GM12878 (cell line): ENCODE measurements around the gene ZNF878. TPM values are rescaled to one million over a fixed set of nuclear protein-coding genes. Genes with fewer than 3 reads are reported as not detected.
A peak's percentile ranks its signal among the peaks of the same experiment; 100 is the strongest.

Source experiments
- ATF2 ChIP-seq: IDR thresholded peaks from 2 replicates; pipeline ENCODE4 v1.6.1; 2012; ENCODE audit warnings: low read length, inconsistent platforms
- BRCA1 ChIP-seq: IDR thresholded peaks from 2 replicates; pipeline ENCODE4 v1.6.1; 2011; ENCODE audit warnings: low read depth, low read length, improper control_type of control experiment
- CHD1 ChIP-seq: IDR thresholded peaks from 2 replicates; pipeline ENCODE4 v1.6.1; 2012; ENCODE audit warnings: low read depth, low read length, improper control_type of control experiment
- DPF2 ChIP-seq: fragments of 450-650 bp; IDR thresholded peaks from 2 replicates; pipeline ENCODE4 v1.6.1; 2017; ENCODE audit warnings: mild to moderate bottlenecking
- IRF4 ChIP-seq: IDR thresholded peaks from 2 replicates; pipeline ENCODE4 v1.6.1; 2011; ENCODE audit warnings: low read depth, low read length
- KLF5 ChIP-seq: fragments of 450-650 bp; IDR thresholded peaks from 2 replicates; pipeline ENCODE4 v1.6.1; 2014; ENCODE audit warnings: mild to moderate bottlenecking; ENCODE audit not compliant: partially characterized antibody
- MTA2 ChIP-seq: fragments of 450-650 bp; IDR thresholded peaks from 2 replicates; pipeline ENCODE4 v1.6.1; 2016; ENCODE audit warnings: low read depth, mild to moderate bottlenecking, moderate library complexity
- MYB ChIP-seq: fragments of 150-350 bp; IDR thresholded peaks from 2 replicates; pipeline ENCODE4 v1.6.1; 2014; ENCODE audit warnings: mild to moderate bottlenecking, low read depth, low read length, borderline replicate concordance
- NFYB ChIP-seq: IDR thresholded peaks from 2 replicates; pipeline ENCODE4 v1.6.1; 2011; ENCODE audit warnings: low read depth, mild to moderate bottlenecking, low read length, improper control_type of control experiment, moderate library complexity; ENCODE audit not compliant: insufficient read depth
- POLR2A ChIP-seq: IDR thresholded peaks from 2 replicates; pipeline ENCODE4 v1.6.1; 2011; ENCODE audit warnings: low read depth, mild to moderate bottlenecking, low read length
- RAD51 ChIP-seq: fragments of 450-650 bp; IDR thresholded peaks from 2 replicates; pipeline ENCODE4 v1.6.1; 2016; ENCODE audit warnings: moderate library complexity, mild to moderate bottlenecking, inconsistent platforms
- TBL1XR1 ChIP-seq: IDR thresholded peaks from 2 replicates; pipeline ENCODE4 v1.6.1; 2012; ENCODE audit warnings: low read depth, low read length, improper control_type of control experiment
- polyA plus RNA-seq, 11 experiments: library from polyadenylated mRNA; depleted of rRNA in 4 of 11; unstranded in 6 of 11; stranded (reverse) in 5 of 11; fragments of >200 nt; fragmentation: Nextera tagmentation in 4 of 11; fragmentation: Illumina TruSeq in 1 of 11; extraction: Ambion mirVana in 4 of 11; extraction: Trizol in 1 of 11; gene quantifications; 1 replicate in 1 of 11; 2 replicates in 10 of 11; pipeline versions ENCODE4 v1.2.1 to v1.2.3, GENCODE V29; 2011 to 2016; ENCODE audit warnings: inconsistent platforms in 2 of 11, missing spikeins in 2 of 11, low read depth in 1 of 11
- total RNA-seq, 4 experiments: library from RNA; depleted of rRNA in 3 of 4; stranded (reverse); fragments of >200 nt in 3 of 4; fragmentation: Illumina TruSeq in 1 of 4; extraction: Trizol in 1 of 4; gene quantifications; 2 replicates each; pipeline versions ENCODE4 v1.2.1 to v1.2.3, GENCODE V29; 2013 to 2021
- TF ChIP-seq, protein P1 (sequence below): IDR thresholded peaks from 2 replicates; pipeline ENCODE4 v1.6.1; 2011; ENCODE audit warnings: mild to moderate bottlenecking, low read depth, low read length, moderate library complexity; ENCODE audit not compliant: insufficient replicate concordance
- TF ChIP-seq, protein P2 (sequence below): fragments of 450-650 bp; IDR thresholded peaks from 2 replicates; pipeline ENCODE4 v1.6.1; 2016; ENCODE audit warnings: mild to moderate bottlenecking, moderate library complexity, borderline replicate concordance
- TF ChIP-seq, protein P3 (sequence below): fragments of 450-650 bp; IDR thresholded peaks from 2 replicates; pipeline ENCODE4 v1.6.1; 2017; ENCODE audit warnings: borderline replicate concordance
- TF ChIP-seq, protein P4 (sequence below): IDR thresholded peaks from 2 replicates; pipeline ENCODE4 v1.6.1; 2011; ENCODE audit warnings: borderline replicate concordance, low read depth, mild to moderate bottlenecking, moderate library complexity, low read length; ENCODE audit not compliant: insufficient read depth, poor library complexity, severe bottlenecking
- TF ChIP-seq, protein P5 (sequence below): fragments of 450-650 bp; IDR thresholded peaks from 2 replicates; pipeline ENCODE4 v1.6.1; 2016; ENCODE audit warnings: mild to moderate bottlenecking

ZNF878 gene
- total and polyA plus RNA-seq, 10 of the 15 experiments (the other 5 are each of a cell fraction or from before 2014, with no cell fraction given): 0.24 to 1.3 (median 0.71) TPM

DNA sequence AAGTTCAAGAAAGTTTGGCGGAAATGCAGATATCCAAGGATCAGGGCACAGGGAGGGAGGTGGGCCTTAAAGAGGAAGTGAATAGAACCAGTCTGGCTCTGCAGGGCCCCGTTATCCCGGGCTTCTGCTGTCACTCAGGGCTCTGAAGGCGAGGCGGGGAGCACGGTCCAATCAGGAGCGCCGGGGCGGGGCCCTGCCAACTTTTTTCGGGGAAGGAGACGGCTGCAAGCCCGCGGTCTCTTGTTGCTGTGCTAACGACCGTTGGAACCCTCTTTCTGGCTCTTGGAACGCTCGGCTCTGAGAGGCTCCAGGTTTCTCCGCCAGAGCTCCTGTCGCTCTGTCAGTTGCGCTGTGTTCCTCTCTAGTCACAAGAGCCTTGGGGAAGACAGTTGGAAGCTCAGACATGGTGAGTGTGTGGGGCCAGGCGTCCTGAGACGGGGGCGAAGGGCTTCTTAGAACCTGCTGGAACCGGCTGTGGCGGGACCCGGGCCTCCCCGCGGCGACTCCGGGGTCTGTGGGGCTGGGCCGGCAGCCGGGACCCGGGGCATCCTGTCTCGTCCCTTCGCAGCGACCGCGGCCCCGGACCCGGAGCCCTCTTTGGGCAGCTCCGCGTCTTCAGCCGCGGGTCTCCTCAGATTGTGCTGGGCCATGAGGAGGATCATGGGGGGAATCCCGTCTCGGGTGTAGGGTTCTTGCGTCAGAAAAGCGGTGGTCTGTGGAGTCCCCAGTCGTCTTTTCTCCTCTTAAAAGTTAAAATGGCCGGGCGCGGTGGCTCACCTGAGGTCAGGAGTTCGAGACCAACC, 39.5 kb upstream of the ZNF878 start (continued):
- TF ChIP-seq, protein P1, sequence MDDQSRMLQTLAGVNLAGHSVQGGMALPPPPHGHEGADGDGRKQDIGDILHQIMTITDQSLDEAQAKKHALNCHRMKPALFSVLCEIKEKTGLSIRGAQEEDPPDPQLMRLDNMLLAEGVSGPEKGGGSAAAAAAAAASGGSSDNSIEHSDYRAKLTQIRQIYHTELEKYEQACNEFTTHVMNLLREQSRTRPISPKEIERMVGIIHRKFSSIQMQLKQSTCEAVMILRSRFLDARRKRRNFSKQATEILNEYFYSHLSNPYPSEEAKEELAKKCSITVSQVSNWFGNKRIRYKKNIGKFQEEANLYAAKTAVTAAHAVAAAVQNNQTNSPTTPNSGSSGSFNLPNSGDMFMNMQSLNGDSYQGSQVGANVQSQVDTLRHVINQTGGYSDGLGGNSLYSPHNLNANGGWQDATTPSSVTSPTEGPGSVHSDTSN: peak; percentile 89
- TF ChIP-seq IRF4: no peak
- no peak for TF ChIP-seq CHD1
- TF ChIP-seq, protein P2, sequence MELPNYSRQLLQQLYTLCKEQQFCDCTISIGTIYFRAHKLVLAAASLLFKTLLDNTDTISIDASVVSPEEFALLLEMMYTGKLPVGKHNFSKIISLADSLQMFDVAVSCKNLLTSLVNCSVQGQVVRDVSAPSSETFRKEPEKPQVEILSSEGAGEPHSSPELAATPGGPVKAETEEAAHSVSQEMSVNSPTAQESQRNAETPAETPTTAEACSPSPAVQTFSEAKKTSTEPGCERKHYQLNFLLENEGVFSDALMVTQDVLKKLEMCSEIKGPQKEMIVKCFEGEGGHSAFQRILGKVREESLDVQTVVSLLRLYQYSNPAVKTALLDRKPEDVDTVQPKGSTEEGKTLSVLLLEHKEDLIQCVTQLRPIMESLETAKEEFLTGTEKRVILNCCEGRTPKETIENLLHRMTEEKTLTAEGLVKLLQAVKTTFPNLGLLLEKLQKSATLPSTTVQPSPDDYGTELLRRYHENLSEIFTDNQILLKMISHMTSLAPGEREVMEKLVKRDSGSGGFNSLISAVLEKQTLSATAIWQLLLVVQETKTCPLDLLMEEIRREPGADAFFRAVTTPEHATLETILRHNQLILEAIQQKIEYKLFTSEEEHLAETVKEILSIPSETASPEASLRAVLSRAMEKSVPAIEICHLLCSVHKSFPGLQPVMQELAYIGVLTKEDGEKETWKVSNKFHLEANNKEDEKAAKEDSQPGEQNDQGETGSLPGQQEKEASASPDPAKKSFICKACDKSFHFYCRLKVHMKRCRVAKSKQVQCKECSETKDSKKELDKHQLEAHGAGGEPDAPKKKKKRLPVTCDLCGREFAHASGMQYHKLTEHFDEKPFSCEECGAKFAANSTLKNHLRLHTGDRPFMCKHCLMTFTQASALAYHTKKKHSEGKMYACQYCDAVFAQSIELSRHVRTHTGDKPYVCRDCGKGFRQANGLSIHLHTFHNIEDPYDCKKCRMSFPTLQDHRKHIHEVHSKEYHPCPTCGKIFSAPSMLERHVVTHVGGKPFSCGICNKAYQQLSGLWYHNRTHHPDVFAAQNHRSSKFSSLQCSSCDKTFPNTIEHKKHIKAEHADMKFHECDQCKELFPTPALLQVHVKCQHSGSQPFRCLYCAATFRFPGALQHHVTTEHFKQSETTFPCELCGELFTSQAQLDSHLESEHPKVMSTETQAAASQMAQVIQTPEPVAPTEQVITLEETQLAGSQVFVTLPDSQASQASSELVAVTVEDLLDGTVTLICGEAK: no peak
- TF ChIP-seq, protein P3, sequence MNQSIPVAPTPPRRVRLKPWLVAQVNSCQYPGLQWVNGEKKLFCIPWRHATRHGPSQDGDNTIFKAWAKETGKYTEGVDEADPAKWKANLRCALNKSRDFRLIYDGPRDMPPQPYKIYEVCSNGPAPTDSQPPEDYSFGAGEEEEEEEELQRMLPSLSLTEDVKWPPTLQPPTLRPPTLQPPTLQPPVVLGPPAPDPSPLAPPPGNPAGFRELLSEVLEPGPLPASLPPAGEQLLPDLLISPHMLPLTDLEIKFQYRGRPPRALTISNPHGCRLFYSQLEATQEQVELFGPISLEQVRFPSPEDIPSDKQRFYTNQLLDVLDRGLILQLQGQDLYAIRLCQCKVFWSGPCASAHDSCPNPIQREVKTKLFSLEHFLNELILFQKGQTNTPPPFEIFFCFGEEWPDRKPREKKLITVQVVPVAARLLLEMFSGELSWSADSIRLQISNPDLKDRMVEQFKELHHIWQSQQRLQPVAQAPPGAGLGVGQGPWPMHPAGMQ: no peak
- TF ChIP-seq NFYB: peak; percentile 91
- no peak for TF ChIP-seq ATF2
- no peak for TF ChIP-seq TBL1XR1
- TF ChIP-seq, protein P4, sequence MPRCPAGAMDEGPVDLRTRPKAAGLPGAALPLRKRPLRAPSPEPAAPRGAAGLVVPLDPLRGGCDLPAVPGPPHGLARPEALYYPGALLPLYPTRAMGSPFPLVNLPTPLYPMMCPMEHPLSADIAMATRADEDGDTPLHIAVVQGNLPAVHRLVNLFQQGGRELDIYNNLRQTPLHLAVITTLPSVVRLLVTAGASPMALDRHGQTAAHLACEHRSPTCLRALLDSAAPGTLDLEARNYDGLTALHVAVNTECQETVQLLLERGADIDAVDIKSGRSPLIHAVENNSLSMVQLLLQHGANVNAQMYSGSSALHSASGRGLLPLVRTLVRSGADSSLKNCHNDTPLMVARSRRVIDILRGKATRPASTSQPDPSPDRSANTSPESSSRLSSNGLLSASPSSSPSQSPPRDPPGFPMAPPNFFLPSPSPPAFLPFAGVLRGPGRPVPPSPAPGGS: no peak
- peak; percentile 63 for TF ChIP-seq POLR2A
- no peak for TF ChIP-seq MTA2
- no peak for TF ChIP-seq KLF5
- no peak for TF ChIP-seq MYB
- TF ChIP-seq BRCA1: no peak
- TF ChIP-seq DPF2: 0 out of 2 replicates have a peak, but pooled peaks have one; percentile 9
- TF ChIP-seq, protein P5, sequence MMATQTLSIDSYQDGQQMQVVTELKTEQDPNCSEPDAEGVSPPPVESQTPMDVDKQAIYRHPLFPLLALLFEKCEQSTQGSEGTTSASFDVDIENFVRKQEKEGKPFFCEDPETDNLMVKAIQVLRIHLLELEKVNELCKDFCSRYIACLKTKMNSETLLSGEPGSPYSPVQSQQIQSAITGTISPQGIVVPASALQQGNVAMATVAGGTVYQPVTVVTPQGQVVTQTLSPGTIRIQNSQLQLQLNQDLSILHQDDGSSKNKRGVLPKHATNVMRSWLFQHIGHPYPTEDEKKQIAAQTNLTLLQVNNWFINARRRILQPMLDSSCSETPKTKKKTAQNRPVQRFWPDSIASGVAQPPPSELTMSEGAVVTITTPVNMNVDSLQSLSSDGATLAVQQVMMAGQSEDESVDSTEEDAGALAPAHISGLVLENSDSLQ: peak; percentile 96
- no peak for TF ChIP-seq RAD51
